H9 (cell line): ENCODE results near the gene CFDP1. TPM values are rescaled to one million over a fixed set of nuclear protein-coding genes. Genes with fewer than 3 reads are reported as not detected.

ENCODE experiments used
- DNase-seq: peaks from one replicate; pipeline ENCODE4 v3.0.0-alpha.2; 2017
- H2AFZ ChIP-seq: one replicate; pipeline ENCODE4 v1.6.1; 2013; ENCODE audit warnings: mild to moderate bottlenecking, low read length, control low read depth, moderate library complexity
- H2AK5ac ChIP-seq: 2 replicates; pipeline ENCODE4 v1.6.1; 2013; ENCODE audit warnings: low read length, control low read depth, mixed read lengths; ENCODE audit not compliant: insufficient read length
- H2BK120ac ChIP-seq: one replicate; pipeline ENCODE4 v1.6.1; 2013; ENCODE audit warnings: low read depth, mild to moderate bottlenecking, low read length, control low read depth, inconsistent platforms; ENCODE audit not compliant: poor library complexity, severe bottlenecking
- H2BK12ac ChIP-seq: 2 replicates; pipeline ENCODE4 v1.6.1; 2013; ENCODE audit warnings: low read length, control low read depth, mixed read lengths, low read depth; ENCODE audit not compliant: insufficient read length
- H2BK15ac ChIP-seq: 2 replicates; pipeline ENCODE4 v1.6.1; 2013; ENCODE audit warnings: low read depth, low read length, control low read depth
- H2BK20ac ChIP-seq: one replicate; pipeline ENCODE4 v1.6.1; 2013; ENCODE audit warnings: low read depth, mild to moderate bottlenecking, low read length, control low read depth, inconsistent platforms; ENCODE audit not compliant: poor library complexity, severe bottlenecking
- H2BK5ac ChIP-seq: 2 replicates; pipeline ENCODE4 v1.6.1; 2013; ENCODE audit warnings: low read length, control low read depth, mixed read lengths; ENCODE audit not compliant: insufficient read length
- H3K14ac ChIP-seq: 2 replicates; pipeline ENCODE4 v1.6.1; 2013; ENCODE audit warnings: low read length, control low read depth; ENCODE audit not compliant: insufficient read depth
- H3K18ac ChIP-seq: 2 replicates; pipeline ENCODE4 v1.6.1; 2013; ENCODE audit warnings: low read depth, mild to moderate bottlenecking, mixed read lengths, low read length, control low read depth; ENCODE audit not compliant: insufficient read length
- H3K23ac ChIP-seq: 2 replicates; pipeline ENCODE4 v1.6.1; 2013; ENCODE audit warnings: low read length, control low read depth, mixed read lengths, low read depth; ENCODE audit not compliant: insufficient read length
- H3K23me2 ChIP-seq: 2 replicates; pipeline ENCODE4 v1.6.1; 2013; ENCODE audit warnings: low read depth, mild to moderate bottlenecking, mixed read lengths, low read length, control low read depth; ENCODE audit not compliant: insufficient read length, poor library complexity, severe bottlenecking
- H3K27ac ChIP-seq: 2 replicates; pipeline ENCODE4 v1.5.1; 2013; ENCODE audit warnings: low read length, control low read depth, mixed read lengths, low read depth; ENCODE audit not compliant: insufficient read length
- H3K27me3 ChIP-seq: 2 replicates; pipeline ENCODE4 v1.6.1; 2013; ENCODE audit warnings: low read length, control low read depth, inconsistent platforms; ENCODE audit not compliant: insufficient read depth
- H3K4ac ChIP-seq: 2 replicates; pipeline ENCODE4 v1.6.1; 2013; ENCODE audit warnings: low read depth, mild to moderate bottlenecking, control low read depth, inconsistent platforms, low read length, moderate library complexity
- H3K4me1 ChIP-seq: 2 replicates; pipeline ENCODE4 v1.6.1; 2013; ENCODE audit warnings: low read length, control low read depth, inconsistent platforms; ENCODE audit not compliant: insufficient read depth
- H3K4me2 ChIP-seq: 2 replicates; pipeline ENCODE4 v1.6.1; 2013; ENCODE audit warnings: low read length, control low read depth, mixed read lengths; ENCODE audit not compliant: insufficient read length, insufficient read depth
- H3K56ac ChIP-seq: 2 replicates; pipeline ENCODE4 v1.6.1; 2013; ENCODE audit warnings: low read depth, mild to moderate bottlenecking, mixed read lengths, low read length, control low read depth; ENCODE audit not compliant: insufficient read length
- H3K79me1 ChIP-seq: 2 replicates; pipeline ENCODE4 v1.6.1; 2013; ENCODE audit warnings: low read depth, mild to moderate bottlenecking, moderate library complexity, low read length, control low read depth, inconsistent platforms; ENCODE audit not compliant: insufficient read depth, poor library complexity, severe bottlenecking
- H3K79me2 ChIP-seq: 2 replicates; pipeline ENCODE4 v1.6.1; 2013; ENCODE audit warnings: low read length, control low read depth, inconsistent platforms; ENCODE audit not compliant: insufficient read depth
- H3K9ac ChIP-seq: 2 replicates; pipeline ENCODE4 v1.6.1; 2013; ENCODE audit warnings: low read length, control low read depth, mixed read lengths; ENCODE audit not compliant: insufficient read length; ENCODE audit errors: extremely low read depth
- H3K9me3 ChIP-seq: one replicate; pipeline ENCODE4 v1.6.1; 2013; ENCODE audit warnings: low read depth, low read length, inconsistent platforms; ENCODE audit not compliant: control insufficient read depth
- H3T11ph ChIP-seq: one replicate; pipeline ENCODE4 v1.6.1; 2013; ENCODE audit warnings: mild to moderate bottlenecking, low read length, control low read depth, inconsistent platforms
- H4K20me1 ChIP-seq: one replicate; pipeline ENCODE4 v1.6.1; 2013; ENCODE audit not compliant: control insufficient read depth, insufficient read length, insufficient read depth
- H4K5ac ChIP-seq: 2 replicates; pipeline ENCODE4 v1.6.1; 2013; ENCODE audit warnings: low read depth, mild to moderate bottlenecking, mixed read lengths, low read length, control low read depth; ENCODE audit not compliant: insufficient read length
- H4K8ac ChIP-seq: replicated peaks from 2 replicates; pipeline ENCODE4 v1.6.1; 2013; ENCODE audit warnings: low read length, control low read depth, mixed read lengths, low read depth; ENCODE audit not compliant: insufficient read length
- H4K91ac ChIP-seq: 2 replicates; pipeline ENCODE4 v1.6.1; 2013; ENCODE audit warnings: low read depth, mild to moderate bottlenecking, moderate library complexity, mixed read lengths, low read length, control low read depth; ENCODE audit not compliant: insufficient read length
- H3K27ac Mint-ChIP-seq, 3 experiments: 2 replicates in 2 of 3; 3 replicates in 1 of 3; pipeline ENCODE4 v1.8.0; 2020 to 2021; ENCODE audit warnings: mixed read lengths in 3 of 3, mild to moderate bottlenecking in 1 of 3, moderate library complexity in 1 of 3
- H3K27me3 Mint-ChIP-seq: 2 replicates; pipeline ENCODE4 v1.8.0; 2021; ENCODE audit warnings: low read depth, mild to moderate bottlenecking, moderate library complexity, mixed read lengths
- H3K36me3 Mint-ChIP-seq, 3 experiments: 2 replicates in 2 of 3; 3 replicates in 1 of 3; pipeline ENCODE4 v1.8.0; 2020 to 2021; ENCODE audit warnings: low read depth in 3 of 3, mixed read lengths in 3 of 3; ENCODE audit not compliant: insufficient read depth in 1 of 3
- H3K4me1 Mint-ChIP-seq, 2 experiments: 2 replicates each; pipeline ENCODE4 v1.8.0; 2020; ENCODE audit warnings: mixed read lengths in 2 of 2
- H3K4me3 Mint-ChIP-seq, 2 experiments: 2 replicates in 1 of 2; 3 replicates in 1 of 2; pipeline ENCODE4 v1.8.0; 2020 to 2021; ENCODE audit warnings: mild to moderate bottlenecking in 2 of 2, mixed read lengths in 2 of 2, moderate library complexity in 1 of 2
- H3K9me3 Mint-ChIP-seq, 2 experiments: 2 replicates in 1 of 2; 3 replicates in 1 of 2; pipeline ENCODE4 v1.8.0; 2020; ENCODE audit warnings: mild to moderate bottlenecking in 2 of 2, mixed read lengths in 2 of 2, moderate library complexity in 1 of 2
- CTCF ChIP-seq: fragments of 200-600 bp; sonication (generic); conservative IDR thresholded peaks from 3 replicates; pipeline ENCODE4 v1.8.0; 2021; ENCODE audit warnings: antibody characterized with exemption, mild to moderate bottlenecking
- WGBS: extraction: QIAGEN DNeasy Blood & Tissue Kit; methylation state at CpG from one replicate; pipeline ENCODE4 v1.1.7; 2013; ENCODE audit warnings: missing lambda C conversion rate, low lambda C conversion rate, mixed read lengths; ENCODE audit not compliant: insufficient read length; ENCODE audit errors: extremely low coverage; 5-methylcytosine and 5-hydroxymethylcytosine counted together
- total RNA-seq: library from RNA; stranded (reverse); gene quantifications from 2 replicates; pipeline ENCODE4 v1.2.1, GENCODE V29; 2021

Gene CFDP1
- total RNA-seq, 1 experiment from 2014 or later = 89.2 TPM

DNA sequence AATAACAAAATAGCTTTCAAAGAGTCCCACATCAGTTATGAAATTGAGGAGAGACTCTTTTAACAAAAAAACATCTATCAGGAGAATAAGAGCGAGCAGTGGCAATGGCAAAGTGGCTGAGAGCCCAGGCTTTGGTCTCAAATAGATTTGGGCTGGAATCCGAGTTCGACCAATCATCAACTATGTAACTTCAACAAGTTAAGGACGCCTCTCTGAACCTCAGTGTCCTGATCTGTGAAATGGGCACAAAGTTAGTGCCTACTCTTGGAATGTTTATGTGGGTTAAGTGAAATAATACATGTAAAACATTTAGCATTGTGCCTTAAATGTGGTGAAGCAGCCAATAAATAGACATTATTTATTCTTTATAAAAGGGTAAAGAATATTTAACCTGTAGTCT, 45.4 kb downstream of the CFDP1 start:
- Histone ChIP-seq H4K8ac (no peak overlapping the region), H3K18ac (no peak overlapping the region), H4K5ac (no peak overlapping the region), H3K4me2 (no peak overlapping the region), H4K20me1 (no peaks in the 10 kb centered on the region), H2AFZ (no peak overlapping the region), H2BK12ac (no peak overlapping the region), H3K27me3 (no peaks in the 10 kb centered on the region), H2BK15ac (no peak overlapping the region), H3K27ac (no peak overlapping the region), H3K4ac (no peak overlapping the region), H3K56ac (no peak overlapping the region), H3K23ac (no peak overlapping the region), H3K23me2 (no peaks in the 10 kb centered on the region), H3K4me1 (no peaks in the 10 kb centered on the region), H3K9ac (no peak overlapping the region), H3K79me1 (no peaks in the 10 kb centered on the region), H3K79me2 (no peaks in the 10 kb centered on the region), H4K91ac (no peak overlapping the region), H2AK5ac (no peak overlapping the region), H2BK120ac (no peak overlapping the region), H2BK20ac (no peak overlapping the region), H3K14ac (no peak overlapping the region), H2BK5ac (no peak overlapping the region), H3K9me3 (no peaks in the 10 kb centered on the region), H3T11ph (no peak overlapping the region)
- DNase-seq = no peak
- Mint-ChIP-seq H3K27ac (no peak overlapping the region), H3K4me1 (peaks cover 2 to 3% of the 10 kb centered on the region in 2 experiments), H3K27me3 (no peaks in the 10 kb centered on the region), H3K4me3 (no peak overlapping the region), H3K9me3 (no peaks in the 10 kb centered on the region), H3K36me3 (peaks cover 10 to 44% (median 26%) of the 10 kb centered on the region in 3 experiments; a peak in 6 of 7 replicates)
- no CpG with 5 or more reads among the region's 4 CpGs for WGBS
- no peak for TF ChIP-seq CTCF
